WTC11 (cell line): ENCODE data around the gene SMARCA5. TPM values are rescaled to one million over a fixed set of nuclear protein-coding genes. Genes with fewer than 3 reads are reported as not detected.

Experiments used
- ATAC-seq: fragments of 200-7000 bp; cut with Tn5 transposase; 2 replicates; pipeline ENCODE4 v1.10.0; 2021; ENCODE audit warnings: mild to moderate bottlenecking, moderate library complexity
- CTCF ChIA-PET: fragments of 300-600 bp; sonication (Branson Sonifier 250); formaldehyde crosslinking; loops from one replicate; lab custom pipeline; 2021; ENCODE audit warnings: antibody characterized with exemption; lab: Charles Lee
- POLR2A ChIA-PET: fragments of 350-600 bp; sonication (Branson Sonifier 250); formaldehyde crosslinking; loops from one replicate; lab custom pipeline; 2021; ENCODE audit warnings: antibody characterized with exemption; lab: Charles Lee
- DNase-seq: peaks from one replicate; pipeline ENCODE4 v3.0.0; 2021; ENCODE audit warnings: low spot score
- H3K27ac Mint-ChIP-seq: 2 replicates; pipeline ENCODE4 v1.8.0; 2021; ENCODE audit warnings: mixed read lengths
- H3K27me3 Mint-ChIP-seq: 2 replicates; pipeline ENCODE4 v1.8.0; 2021; ENCODE audit warnings: low read depth, mild to moderate bottlenecking, moderate library complexity, mixed read lengths
- H3K36me3 Mint-ChIP-seq: 2 replicates; pipeline ENCODE4 v1.8.0; 2021; ENCODE audit warnings: mixed read lengths
- H3K4me1 Mint-ChIP-seq: 2 replicates; pipeline ENCODE4 v1.8.0; 2022; ENCODE audit warnings: mixed read lengths
- H3K4me3 Mint-ChIP-seq: 2 replicates; pipeline ENCODE4 v1.8.0; 2021; ENCODE audit warnings: mild to moderate bottlenecking, moderate library complexity, mixed read lengths
- H3K9me3 Mint-ChIP-seq: 2 replicates; pipeline ENCODE4 v1.8.0; 2021; ENCODE audit warnings: mixed read lengths
- ATF1 ChIP-seq: sonication (generic); formaldehyde crosslinking; IDR thresholded peaks from 2 replicates; pipeline ENCODE4 v1.8.1; 2023; ENCODE audit warnings: mild to moderate bottlenecking, moderate library complexity, missing genetic modification reagents
- ELF4 ChIP-seq: sonication (generic); formaldehyde crosslinking; IDR thresholded peaks from 2 replicates; pipeline ENCODE4 v1.8.1; 2022; ENCODE audit warnings: low read depth, mild to moderate bottlenecking, moderate library complexity, missing genetic modification reagents
- NFATC4 ChIP-seq: fragments of 250-450 bp; sonication (Bioruptor Pico); IDR thresholded peaks from 2 replicates; pipeline ENCODE4 v1.9.0; 2021; ENCODE audit warnings: mild to moderate bottlenecking
- RORB ChIP-seq: fragments of 250-450 bp; sonication (Bioruptor Pico); IDR thresholded peaks from 2 replicates; pipeline ENCODE4 v1.9.0; 2021; ENCODE audit warnings: mild to moderate bottlenecking
- TEAD1 ChIP-seq: sonication (generic); formaldehyde crosslinking; IDR thresholded peaks from 2 replicates; pipeline ENCODE4 v1.8.0; 2022; ENCODE audit warnings: mild to moderate bottlenecking, missing genetic modification reagents
- ZBTB21 ChIP-seq: sonication (generic); formaldehyde crosslinking; IDR thresholded peaks from 2 replicates; pipeline ENCODE4 v1.8.1; 2023; ENCODE audit warnings: mild to moderate bottlenecking, missing genetic modification reagents, borderline replicate concordance
- total RNA-seq: library from RNA; stranded (reverse); gene quantifications from 3 replicates; pipeline ENCODE4 v1.2.3, GENCODE V29; 2021
- TF ChIP-seq, protein P1 (sequence below): fragments of 250-450 bp; sonication (Bioruptor Pico); IDR thresholded peaks from 2 replicates; pipeline ENCODE4 v1.9.0; 2021; ENCODE audit warnings: mild to moderate bottlenecking
- TF ChIP-seq, protein P2 (sequence below): sonication (generic); formaldehyde crosslinking; IDR thresholded peaks from 2 replicates; pipeline ENCODE4 v1.8.0; 2023; ENCODE audit warnings: mild to moderate bottlenecking, missing genetic modification reagents
- TF ChIP-seq, protein P3 (sequence below): sonication (generic); formaldehyde crosslinking; IDR thresholded peaks from 2 replicates; pipeline ENCODE4 v1.8.0; 2022; ENCODE audit warnings: mild to moderate bottlenecking, missing genetic modification reagents
- TF ChIP-seq, protein P4 (sequence below): sonication (generic); formaldehyde crosslinking; IDR thresholded peaks from 2 replicates; pipeline ENCODE4 v1.8.0; 2022; ENCODE audit warnings: mild to moderate bottlenecking, missing genetic modification reagents
- TF ChIP-seq, protein P5 (sequence below): sonication (generic); formaldehyde crosslinking; conservative IDR thresholded peaks from 2 replicates; pipeline ENCODE4 v1.8.1; 2022; ENCODE audit warnings: mild to moderate bottlenecking, missing genetic modification reagents
- TF ChIP-seq, protein P6 (sequence below): sonication (generic); formaldehyde crosslinking; IDR thresholded peaks from 2 replicates; pipeline ENCODE4 v1.8.1; 2022; ENCODE audit warnings: low read depth, mild to moderate bottlenecking, moderate library complexity, missing genetic modification reagents, borderline replicate concordance
- TF ChIP-seq, protein P7 (sequence below): fragments of 250-450 bp; sonication (Bioruptor Pico); IDR thresholded peaks from 2 replicates; pipeline ENCODE4 v1.8.0; 2021; ENCODE audit warnings: mild to moderate bottlenecking

Gene SMARCA5
- total RNA-seq, 1 experiment from 2014 or later, result 98.8 TPM

DNA sequence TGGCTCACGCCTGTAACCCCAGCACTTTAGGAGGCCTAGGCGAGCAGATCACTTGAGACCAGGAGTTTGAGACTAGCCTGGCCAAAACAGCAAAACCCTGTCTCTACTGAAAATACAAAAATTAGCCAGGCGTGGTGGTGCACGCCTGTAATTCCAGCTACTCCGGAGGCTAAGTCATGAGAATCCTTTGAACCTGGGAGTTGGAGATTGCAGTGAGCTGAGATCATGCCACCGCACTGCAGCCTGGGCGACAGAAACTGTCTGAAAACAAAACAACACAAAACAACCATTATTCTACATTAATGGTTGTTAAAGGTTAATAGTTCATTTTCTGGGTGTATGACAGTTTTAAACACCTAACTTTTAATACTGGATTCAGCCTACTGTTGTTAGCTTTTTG, 1.6 kb upstream of the SMARCA5 start:
- no peaks in the 10 kb centered on the region; the same call in 1 of the 2 replicates for H3K27me3 Mint-ChIP-seq
- ChIA-PET CTCF (interaction anchor here (3.1 kb wide), 1 partner anchor 47 kb away, joined by 8 read pairs; no protein-coding TSS in a partner anchor), POLR2A (no interaction called here)
- H3K36me3 Mint-ChIP-seq, result peaks cover 12% of the 10 kb centered on the region
- no peak for ATAC-seq
- H3K4me1 Mint-ChIP-seq, result peaks cover 18% of the 10 kb centered on the region
- H3K9me3 Mint-ChIP-seq, result no peaks in the 10 kb centered on the region
- DNase-seq, result no peak
- no peak overlapping the region for H3K27ac Mint-ChIP-seq
- H3K4me3 Mint-ChIP-seq, result peak overlapping the region; percentile 97; the same call in 1 of the 2 replicates
- TF ChIP-seq, protein P1, sequence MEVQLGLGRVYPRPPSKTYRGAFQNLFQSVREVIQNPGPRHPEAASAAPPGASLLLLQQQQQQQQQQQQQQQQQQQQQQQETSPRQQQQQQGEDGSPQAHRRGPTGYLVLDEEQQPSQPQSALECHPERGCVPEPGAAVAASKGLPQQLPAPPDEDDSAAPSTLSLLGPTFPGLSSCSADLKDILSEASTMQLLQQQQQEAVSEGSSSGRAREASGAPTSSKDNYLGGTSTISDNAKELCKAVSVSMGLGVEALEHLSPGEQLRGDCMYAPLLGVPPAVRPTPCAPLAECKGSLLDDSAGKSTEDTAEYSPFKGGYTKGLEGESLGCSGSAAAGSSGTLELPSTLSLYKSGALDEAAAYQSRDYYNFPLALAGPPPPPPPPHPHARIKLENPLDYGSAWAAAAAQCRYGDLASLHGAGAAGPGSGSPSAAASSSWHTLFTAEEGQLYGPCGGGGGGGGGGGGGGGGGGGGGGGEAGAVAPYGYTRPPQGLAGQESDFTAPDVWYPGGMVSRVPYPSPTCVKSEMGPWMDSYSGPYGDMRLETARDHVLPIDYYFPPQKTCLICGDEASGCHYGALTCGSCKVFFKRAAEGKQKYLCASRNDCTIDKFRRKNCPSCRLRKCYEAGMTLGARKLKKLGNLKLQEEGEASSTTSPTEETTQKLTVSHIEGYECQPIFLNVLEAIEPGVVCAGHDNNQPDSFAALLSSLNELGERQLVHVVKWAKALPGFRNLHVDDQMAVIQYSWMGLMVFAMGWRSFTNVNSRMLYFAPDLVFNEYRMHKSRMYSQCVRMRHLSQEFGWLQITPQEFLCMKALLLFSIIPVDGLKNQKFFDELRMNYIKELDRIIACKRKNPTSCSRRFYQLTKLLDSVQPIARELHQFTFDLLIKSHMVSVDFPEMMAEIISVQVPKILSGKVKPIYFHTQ, result no peak
- TF ChIP-seq, protein P2, sequence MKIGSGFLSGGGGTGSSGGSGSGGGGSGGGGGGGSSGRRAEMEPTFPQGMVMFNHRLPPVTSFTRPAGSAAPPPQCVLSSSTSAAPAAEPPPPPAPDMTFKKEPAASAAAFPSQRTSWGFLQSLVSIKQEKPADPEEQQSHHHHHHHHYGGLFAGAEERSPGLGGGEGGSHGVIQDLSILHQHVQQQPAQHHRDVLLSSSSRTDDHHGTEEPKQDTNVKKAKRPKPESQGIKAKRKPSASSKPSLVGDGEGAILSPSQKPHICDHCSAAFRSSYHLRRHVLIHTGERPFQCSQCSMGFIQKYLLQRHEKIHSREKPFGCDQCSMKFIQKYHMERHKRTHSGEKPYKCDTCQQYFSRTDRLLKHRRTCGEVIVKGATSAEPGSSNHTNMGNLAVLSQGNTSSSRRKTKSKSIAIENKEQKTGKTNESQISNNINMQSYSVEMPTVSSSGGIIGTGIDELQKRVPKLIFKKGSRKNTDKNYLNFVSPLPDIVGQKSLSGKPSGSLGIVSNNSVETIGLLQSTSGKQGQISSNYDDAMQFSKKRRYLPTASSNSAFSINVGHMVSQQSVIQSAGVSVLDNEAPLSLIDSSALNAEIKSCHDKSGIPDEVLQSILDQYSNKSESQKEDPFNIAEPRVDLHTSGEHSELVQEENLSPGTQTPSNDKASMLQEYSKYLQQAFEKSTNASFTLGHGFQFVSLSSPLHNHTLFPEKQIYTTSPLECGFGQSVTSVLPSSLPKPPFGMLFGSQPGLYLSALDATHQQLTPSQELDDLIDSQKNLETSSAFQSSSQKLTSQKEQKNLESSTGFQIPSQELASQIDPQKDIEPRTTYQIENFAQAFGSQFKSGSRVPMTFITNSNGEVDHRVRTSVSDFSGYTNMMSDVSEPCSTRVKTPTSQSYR (CRISPR knock-in tag), result no peak
- TF ChIP-seq NFATC4 (CRISPR knock-in tag) (no peak), TEAD1 (CRISPR knock-in tag) (no peak)
- TF ChIP-seq, protein P3, sequence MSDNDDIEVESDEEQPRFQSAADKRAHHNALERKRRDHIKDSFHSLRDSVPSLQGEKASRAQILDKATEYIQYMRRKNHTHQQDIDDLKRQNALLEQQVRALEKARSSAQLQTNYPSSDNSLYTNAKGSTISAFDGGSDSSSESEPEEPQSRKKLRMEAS (CRISPR knock-in tag), result no peak
- TF ChIP-seq, protein P4, sequence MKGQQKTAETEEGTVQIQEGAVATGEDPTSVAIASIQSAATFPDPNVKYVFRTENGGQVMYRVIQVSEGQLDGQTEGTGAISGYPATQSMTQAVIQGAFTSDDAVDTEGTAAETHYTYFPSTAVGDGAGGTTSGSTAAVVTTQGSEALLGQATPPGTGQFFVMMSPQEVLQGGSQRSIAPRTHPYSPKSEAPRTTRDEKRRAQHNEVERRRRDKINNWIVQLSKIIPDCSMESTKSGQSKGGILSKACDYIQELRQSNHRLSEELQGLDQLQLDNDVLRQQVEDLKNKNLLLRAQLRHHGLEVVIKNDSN (CRISPR knock-in tag), result no peak

DNA sequence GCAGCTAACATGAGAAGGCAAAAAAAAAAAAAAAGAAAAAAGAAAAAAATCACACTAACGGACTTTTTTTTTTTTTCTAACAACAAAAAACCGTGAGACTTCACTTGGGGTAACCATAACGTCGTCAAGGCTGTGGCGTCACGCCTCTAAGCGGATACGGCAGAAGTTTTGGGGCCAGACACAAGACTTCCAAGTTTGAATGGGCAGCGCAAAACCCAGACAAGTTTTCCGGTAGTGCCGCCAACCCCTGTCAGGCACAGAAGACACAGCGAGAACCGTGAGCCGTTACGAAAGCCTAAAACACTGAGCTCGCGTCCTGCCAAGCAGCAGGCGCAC, 556 bp upstream of the SMARCA5 start:
- Mint-ChIP-seq H3K27me3 (no peaks in the 10 kb centered on the region; the same call in 1 of the 2 replicates), H3K4me3 (peak overlapping the region; percentile 97), H3K36me3 (peaks cover 23% of the 10 kb centered on the region), H3K27ac (peak overlapping the region; percentile 99), H3K4me1 (peaks cover 18% of the 10 kb centered on the region), H3K9me3 (no peaks in the 10 kb centered on the region)
- DNase-seq (no peak), ATAC-seq (peak; percentile 15)
- ChIA-PET POLR2A (interaction anchor here (0.7 to 2.8 kb wide), 7 partner anchors 10 to 177 kb away, joined by 3 to 18 read pairs (median 5); partner anchors contain the start of gene GAB1), CTCF (interaction anchor here (1.2 to 3.1 kb wide), 2 partner anchors 46 to 176 kb away, joined by 3 to 8 read pairs; partner anchors contain the start of gene GAB1)
- TF ChIP-seq ELF4 (CRISPR knock-in tag) (no peak), ZBTB21 (CRISPR knock-in tag) (peak; percentile 96), RORB (CRISPR knock-in tag) (no peak), ATF1 (CRISPR knock-in tag) (no peak)
- TF ChIP-seq, protein P5, sequence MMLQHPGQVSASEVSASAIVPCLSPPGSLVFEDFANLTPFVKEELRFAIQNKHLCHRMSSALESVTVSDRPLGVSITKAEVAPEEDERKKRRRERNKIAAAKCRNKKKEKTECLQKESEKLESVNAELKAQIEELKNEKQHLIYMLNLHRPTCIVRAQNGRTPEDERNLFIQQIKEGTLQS, result no peak
- TF ChIP-seq, protein P6, sequence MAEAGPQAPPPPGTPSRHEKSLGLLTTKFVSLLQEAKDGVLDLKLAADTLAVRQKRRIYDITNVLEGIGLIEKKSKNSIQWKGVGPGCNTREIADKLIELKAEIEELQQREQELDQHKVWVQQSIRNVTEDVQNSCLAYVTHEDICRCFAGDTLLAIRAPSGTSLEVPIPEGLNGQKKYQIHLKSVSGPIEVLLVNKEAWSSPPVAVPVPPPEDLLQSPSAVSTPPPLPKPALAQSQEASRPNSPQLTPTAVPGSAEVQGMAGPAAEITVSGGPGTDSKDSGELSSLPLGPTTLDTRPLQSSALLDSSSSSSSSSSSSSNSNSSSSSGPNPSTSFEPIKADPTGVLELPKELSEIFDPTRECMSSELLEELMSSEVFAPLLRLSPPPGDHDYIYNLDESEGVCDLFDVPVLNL (CRISPR knock-in tag), result no peak
- TF ChIP-seq, protein P7, sequence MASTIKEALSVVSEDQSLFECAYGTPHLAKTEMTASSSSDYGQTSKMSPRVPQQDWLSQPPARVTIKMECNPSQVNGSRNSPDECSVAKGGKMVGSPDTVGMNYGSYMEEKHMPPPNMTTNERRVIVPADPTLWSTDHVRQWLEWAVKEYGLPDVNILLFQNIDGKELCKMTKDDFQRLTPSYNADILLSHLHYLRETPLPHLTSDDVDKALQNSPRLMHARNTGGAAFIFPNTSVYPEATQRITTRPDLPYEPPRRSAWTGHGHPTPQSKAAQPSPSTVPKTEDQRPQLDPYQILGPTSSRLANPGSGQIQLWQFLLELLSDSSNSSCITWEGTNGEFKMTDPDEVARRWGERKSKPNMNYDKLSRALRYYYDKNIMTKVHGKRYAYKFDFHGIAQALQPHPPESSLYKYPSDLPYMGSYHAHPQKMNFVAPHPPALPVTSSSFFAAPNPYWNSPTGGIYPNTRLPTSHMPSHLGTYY, result no peak
